ENCODE measurements around the gene UPK1B.

UPK1B gene

DNA sequence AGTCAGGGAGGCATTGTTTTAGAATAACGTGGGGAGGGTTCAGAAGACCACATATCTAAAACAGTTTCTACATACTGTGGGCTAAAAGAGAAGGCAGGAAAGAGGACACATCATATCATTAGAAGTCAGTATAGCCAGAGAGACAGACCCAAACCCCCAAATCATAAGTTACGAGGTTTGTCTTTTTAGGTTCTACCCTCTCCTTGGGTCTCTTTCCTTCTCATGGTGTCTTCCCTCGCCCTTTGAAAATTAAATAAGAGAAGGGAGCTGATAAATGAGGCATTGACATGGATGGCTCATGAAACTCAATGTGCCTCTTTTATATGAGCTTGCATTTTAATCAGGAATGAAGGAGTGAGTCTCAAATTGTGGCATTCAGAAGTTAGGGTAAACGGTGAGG is 3.4 kb downstream of the UPK1B start:
- DNase-seq (ENCODE audit: low read depth): no peak

DNA sequence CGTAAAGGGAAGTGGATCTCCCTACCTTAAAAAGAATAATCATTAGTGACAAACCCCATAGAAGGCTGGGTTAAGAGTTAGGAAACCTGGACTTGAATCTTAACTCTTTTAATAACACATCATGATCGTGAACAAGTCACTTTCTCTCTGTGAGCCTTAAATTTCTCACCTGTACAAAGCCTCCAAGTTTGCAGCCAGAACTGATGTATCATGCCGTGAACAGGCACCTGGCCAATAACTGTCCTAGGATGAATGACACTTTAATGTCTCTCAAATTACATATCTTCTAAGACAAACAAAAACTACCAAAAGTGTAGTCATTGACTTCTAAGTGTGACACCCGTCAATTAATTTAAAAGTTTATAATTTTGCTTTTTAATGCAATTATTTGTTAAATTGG is 3.9 kb downstream of the UPK1B start:
- DNase-seq (ENCODE audit: low read depth): no peak

DNA sequence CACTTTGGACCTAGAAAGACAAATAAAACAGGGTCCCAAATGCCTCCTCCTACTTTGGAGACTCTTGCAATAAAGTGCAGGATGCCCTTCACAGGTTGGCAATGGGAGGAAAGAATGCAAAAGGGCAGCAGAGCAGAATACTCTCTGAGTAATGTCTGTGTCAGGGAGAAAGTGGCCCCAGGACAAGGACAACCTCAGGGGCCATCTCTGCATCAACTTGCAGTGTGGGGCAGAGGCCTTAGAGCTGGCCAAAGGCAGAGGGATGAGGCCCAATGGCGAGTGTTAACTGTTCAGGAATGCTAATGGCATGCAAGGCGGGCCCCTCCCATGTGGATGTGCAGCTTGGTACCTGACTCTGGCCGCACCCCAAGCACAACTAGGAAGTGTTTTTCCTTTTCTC is 8.4 kb downstream of the UPK1B start:
- DNase-seq (ENCODE audit: low read depth): no peak

DNA sequence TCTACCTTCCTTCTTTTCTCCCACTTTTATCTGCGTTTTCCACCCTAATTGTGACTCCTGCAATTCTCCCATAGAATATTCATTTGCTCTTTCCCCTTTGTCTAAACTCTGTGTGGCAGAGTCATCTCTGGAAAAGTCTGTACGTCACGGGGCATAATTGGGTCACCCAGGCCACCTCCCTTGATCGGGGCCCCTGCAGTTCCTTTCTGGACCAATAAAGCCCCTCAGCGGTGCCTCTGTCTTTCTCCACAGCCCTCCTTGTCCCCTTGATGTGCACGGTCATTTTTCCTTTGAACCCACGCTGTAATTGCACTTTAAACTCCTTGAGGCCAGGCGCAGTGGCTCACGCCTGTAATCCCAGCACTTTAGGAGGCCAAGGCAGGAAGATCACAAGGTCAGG is 10.7 kb downstream of the UPK1B start:
- DNase-seq (ENCODE audit: low read depth): no peak

DNA sequence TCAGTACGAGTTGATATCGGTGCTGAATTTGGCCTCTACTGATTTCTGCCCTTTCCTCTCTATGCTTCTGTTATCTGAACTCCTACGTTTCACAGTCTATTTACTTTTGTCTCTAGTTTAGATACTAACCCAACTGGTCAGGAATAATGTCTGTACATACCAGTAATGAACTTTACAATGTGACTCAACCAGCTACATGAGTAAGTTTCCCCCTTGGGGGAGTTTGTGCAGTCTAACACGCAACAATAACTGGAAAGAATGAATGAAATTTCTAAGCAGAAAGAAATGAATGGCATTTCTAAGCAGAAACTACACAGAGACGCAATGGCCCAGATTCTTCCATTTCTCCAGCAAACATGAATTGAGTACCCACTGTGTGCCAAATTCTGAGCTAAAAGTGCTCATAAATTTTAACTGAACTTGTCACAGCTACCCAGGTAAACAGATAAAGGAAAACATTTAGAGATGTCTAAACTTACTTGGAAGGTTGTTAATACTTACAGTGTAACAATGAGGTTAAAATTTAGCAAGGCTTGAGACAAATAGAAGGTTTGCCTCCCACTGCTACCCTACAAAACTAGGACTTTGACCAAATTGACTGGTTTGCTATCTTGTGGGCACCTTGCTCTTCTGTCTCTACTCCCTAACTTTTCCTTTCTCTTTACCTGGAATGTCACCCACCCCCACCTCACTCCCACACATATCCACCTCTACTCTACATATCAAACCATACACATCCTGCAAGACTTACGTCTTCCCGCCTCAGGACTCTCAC is 11.6 kb downstream of the UPK1B start:
- no peak for DNase-seq (ENCODE audit: low read depth)

DNA sequence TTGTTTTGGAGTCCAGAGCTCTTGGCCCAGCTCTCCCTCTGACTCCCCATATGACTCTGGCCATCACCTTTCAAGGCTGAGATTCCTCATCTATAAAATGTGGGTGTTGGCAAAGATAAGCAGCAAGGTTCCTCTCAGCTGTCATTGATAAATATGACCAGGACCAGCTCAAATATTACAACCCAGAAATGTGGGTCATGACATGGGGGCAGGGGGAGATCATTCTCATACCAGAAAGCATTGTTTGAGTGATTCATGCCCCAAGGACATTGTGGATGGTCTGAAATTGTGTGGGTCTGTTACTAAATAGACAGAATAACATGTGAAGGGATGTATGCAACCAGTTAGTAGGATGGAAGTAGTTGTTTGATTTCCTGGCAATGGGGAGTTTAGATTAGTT is 13.9 kb downstream of the UPK1B start:
- DNase-seq (ENCODE audit: low read depth): no peak

DNA sequence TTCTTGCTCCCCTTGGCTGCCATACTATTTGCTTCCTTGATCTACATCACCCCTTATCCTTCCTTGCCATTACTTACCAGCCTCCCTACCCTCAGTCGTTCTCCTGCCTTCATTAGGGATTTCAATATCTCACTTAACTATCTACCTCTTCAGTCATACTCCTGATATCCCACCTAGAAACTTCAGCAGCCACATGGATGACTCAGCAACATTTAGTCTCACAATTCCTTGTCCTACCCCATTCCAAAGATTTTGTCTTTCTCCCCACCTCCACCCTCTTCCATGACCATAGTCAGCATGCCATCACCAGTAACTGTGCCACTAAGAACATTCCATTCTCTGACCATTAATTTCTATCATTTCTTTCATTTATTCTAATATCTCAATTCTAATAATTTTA is 18.4 kb downstream of the UPK1B start:
- DNase-seq (ENCODE audit: low read depth): no peak

DNA sequence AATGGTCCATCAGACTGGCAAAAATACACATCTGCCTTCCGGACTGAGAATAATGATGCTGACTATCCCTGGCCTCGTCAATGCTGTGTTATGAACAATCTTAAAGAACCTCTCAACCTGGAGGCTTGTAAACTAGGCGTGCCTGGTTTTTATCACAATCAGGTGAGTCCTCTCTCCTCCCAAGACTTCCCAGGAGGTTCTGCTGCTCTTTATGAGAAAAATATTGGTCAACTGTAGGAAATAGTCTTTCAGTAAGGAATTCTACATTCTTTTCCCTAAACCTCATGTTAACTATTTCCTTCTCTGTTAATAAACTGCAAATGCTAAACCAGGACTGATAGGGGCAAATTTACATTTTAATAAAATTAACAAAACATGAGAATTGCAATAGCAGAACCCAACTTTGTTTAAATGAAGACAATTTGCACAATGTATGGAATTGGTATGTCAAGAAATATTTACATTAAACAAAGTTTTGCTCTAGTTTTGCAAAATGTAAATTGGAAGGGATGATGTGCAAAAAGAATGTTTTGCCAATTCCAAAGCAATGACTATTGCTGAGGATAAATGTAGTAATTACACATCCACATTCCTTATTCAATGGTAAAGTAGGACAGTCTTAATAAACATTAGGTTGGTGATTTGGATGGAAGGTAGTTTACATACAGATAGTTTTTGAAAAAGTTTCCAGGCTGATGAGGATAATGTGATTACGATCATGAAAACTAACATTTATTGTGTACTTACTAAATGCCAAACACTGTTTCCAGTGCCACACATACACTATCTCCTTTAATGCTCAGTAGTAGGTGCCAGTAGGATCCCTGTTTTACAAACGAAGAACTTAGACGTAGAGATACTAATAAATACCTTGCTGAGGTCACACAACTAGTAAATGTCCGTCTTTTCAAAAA is 21.1 kb downstream of the UPK1B start:
- DNase-seq (ENCODE audit: low read depth): no peak

DNA sequence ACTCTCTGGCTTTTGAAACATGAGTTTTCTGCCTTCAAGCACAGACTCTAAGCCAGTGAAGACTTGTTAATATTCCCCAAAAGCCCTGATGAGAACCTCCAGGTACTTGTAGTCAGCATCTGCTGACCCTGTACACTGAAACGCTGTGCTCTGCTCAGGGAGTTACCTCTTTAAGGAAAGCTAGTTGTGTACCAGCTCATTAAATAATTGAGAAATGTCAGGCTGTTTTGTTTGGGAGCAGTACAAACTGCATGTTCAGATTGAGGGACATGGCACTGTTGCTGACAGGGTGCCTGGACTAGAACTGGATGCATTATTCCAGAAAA is 21.7 kb downstream of the UPK1B start:
- no peak for DNase-seq (ENCODE audit: low read depth)

DNA sequence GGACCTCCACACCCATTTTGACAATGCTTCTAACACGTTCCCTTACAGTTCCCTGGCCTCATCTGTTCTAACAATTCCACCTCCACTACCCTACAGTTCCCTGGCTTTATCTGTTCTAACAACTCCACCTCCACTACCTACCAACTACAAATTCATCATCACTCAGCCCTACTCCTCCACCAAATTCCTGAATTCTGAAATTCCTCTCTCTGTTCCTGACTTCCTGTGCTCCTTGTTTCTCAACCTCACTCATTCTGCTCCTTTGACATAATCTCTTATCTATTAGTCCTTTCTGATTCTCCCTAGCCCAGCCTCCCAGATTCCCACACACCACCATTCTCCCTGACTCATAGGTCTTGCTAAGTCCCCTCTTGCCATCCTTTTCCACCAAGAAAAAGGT is 22.5 kb downstream of the UPK1B start:
- no peak for DNase-seq (ENCODE audit: low read depth)

DNA sequence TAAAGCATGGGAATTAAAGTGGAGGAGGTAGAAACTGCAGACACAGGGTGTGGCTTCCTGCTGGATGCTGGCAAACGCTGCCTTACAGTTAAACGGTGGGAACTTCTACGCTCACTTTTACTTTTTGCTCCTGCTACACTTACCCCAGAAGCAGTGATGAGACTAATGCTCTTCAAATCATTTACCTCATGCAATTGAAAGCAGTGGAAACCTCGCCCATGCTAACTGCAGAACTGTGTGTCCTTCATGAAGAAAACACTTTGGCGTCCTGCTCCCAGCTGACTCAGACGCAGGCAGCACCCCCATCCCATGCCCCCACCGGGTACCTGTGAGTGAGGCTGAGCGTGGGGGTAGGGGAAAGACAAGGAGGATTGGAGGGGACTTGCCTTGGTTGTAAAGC is 31.8 kb downstream of the UPK1B start:
- DNase-seq (ENCODE audit: low read depth): no peak

DNA sequence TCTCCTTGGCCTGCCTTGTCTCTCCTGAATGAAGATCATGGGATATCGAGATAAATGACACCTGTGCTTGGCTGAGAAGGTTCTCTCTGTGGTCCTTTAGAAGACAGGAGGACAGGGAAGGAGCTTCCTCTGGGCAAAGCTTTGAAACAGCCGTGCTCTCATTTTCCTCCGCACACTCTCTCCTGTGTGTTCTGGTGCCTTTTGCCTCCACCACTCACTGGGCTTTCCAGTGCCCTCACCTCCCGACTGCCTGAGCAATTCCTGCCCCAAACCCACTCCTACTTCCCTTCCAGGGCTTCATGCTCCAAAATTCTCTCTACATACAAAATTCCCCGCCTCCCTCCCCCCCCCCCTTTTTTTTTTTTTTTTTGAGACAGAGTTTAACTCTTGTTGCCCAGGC is 32.3 kb downstream of the UPK1B start:
- DNase-seq (ENCODE audit: low read depth): no peak

DNA sequence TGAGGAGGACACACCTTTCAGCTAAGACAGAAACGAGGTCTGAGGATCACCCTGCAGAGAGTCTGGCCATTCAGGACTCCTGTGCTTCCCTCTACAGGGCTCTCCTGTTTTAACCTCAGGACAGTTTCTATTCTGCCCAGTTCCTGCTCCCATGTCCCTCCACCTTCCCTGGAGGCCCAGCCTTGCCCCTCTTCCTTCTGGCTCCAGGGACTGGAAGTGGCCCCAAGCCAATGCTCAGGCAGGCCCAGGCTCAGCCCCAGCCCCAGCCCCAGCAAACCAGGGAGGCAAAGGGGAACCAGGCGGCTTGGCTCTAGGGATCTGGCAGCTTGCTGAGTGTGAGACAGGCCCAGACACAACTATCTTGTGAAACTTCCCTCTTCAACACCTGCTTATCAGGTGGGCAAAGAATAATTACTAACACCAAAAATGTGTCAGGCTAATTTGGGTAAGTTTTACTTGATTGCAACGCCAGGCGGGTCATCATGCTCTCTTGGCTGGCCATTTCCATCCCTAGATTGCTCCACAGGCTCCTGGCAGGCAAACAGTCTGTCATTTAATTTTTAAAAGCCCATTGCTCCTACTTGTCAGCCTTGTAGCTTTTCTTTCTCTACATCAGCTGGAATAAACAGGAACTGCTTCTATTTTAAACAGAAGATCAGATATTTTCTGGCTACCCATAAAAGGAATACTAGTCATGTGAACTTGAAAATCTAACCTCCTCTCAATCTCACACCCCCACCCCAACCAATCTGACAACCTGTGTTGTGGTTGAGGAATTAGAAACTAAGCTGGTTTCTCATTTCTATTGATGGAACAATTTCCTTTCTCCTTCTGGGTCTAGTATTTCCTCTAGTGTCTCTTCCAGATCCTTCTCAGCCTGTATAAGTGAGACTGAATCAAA is 33.5 kb downstream of the UPK1B start:
- DNase-seq (ENCODE audit: low read depth): no peak

DNA sequence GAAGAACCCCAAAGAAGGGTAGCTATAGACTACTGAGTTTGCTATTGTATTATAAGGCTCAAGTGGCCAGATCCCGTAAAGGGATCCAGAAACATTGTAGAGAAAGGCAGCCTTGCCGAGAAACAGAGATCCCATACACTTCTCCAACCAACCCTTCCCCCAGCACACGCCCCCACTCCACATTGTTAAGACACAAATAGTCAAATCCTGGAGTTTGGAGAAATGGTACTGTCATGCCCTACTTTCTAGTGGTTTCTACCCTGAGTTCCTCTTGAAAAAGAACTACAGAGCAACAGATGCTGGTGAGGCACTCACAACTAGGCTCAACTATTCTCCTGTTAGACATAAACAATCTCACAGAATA is 34.1 kb downstream of the UPK1B start:
- DNase-seq (ENCODE audit: low read depth): no peak

DNA sequence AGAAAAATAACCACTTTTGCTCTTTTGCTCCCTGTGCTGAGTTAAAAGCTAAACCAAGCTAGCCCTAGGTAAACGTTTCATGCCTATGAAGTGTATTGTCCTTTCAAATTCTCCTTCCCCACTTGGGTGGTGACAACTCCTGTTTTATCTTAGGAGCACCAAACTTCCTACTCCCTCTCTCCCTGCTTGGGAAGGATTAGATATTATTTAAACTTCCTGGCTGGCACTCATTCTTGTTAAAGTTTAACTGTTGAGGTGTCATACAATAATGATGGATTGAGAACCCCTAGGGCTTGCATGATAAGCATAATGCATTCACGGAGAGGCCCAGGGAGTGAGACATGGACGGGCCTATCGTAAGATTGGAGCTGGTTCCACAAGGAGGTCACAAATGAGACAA is 37.8 kb downstream of the UPK1B start:
- no peak for DNase-seq (ENCODE audit: low read depth)

DNA sequence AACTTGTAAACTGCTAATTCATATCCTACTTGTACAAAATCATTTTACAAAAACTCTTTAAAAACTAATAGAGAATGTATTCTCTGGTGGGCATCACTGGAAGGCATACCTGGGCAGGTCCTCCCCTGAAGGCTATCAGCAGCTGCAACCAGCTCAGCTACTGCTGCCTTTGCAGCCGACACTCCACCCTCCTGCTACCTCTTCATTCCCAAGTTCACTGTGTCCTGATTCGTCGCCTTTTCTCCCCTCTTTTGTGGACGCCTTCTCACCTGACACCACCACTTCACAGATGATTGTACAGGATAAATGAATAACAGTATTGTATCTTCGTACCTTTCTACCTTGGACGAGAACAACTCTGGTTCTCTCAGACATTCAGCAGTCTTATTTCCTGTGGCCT is 38.4 kb downstream of the UPK1B start:
- DNase-seq (ENCODE audit: low read depth): no peak

DNA sequence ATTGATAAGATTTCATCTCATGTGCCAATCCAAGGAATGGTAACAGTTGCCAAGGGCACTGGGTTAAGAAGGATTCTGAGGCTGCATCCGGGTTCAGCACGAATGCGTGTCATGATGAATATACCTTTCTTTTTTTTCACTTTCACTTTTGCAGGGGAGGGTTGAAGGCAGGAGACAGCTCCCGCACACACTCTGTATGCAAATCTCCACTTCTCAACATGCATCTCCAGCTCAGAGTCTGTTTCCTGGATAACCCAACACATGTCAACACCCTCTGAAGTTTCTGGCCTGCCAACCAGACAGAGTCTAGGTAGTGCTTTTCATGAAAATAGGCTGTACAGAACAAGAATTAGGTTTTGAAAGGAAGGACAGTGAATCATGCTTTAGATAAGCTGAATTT is 45.7 kb downstream of the UPK1B start:
- DNase-seq (ENCODE audit: low read depth): no peak

DNA sequence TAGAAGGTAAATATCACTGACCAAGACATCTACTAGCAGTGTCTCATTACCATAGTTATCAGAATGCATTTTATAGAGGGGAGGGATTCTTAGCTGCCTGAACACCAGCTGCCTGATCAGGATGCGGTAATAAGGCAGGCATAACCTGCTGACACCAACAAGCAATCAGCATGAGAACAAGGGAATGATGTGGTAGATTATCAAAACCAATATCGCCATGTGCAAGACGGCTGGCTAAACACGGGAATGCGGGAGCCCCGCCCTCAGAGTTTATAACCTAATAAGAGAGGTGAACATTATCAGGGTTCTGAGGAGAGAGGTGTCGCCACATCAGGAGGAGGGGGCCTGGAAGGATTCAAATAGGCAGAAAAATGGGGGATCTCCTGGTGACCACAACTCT is 46.8 kb downstream of the UPK1B start:
- DNase-seq (ENCODE audit: low read depth): no peak

DNA sequence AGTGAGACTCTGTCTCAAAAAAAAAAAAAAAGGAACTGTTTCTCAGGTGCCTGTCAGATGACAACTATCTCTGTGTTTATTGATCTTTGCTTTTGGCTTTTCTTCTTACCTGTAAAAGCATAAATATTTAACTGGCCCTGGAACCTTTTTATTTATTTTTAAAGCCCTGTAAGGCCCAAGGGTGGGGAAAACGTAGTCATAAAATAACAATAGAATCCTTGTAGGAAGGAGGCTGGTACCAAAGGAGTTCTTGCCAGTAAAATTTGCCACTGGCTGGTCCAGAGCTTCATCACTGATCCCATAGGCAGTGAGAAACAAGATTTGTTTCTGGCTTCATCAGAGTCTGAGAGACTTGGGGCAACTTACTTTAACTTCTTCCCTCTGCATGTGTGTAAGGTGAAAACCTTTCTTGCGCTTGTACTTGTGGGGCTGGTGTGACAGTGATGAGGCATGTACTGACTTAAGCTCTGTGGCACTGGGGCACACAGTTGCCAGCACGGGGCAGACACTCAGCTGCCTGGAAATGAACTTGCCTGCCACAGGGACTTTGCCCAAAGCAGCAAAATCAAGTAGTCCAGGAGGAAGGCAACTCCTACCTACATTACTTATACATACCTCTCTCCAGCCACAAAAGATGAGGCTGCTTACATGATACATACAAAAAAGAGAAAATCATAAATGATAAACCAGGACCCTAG is 47.7 kb downstream of the UPK1B start:
- DNase-seq (ENCODE audit: low read depth): no peak

DNA sequence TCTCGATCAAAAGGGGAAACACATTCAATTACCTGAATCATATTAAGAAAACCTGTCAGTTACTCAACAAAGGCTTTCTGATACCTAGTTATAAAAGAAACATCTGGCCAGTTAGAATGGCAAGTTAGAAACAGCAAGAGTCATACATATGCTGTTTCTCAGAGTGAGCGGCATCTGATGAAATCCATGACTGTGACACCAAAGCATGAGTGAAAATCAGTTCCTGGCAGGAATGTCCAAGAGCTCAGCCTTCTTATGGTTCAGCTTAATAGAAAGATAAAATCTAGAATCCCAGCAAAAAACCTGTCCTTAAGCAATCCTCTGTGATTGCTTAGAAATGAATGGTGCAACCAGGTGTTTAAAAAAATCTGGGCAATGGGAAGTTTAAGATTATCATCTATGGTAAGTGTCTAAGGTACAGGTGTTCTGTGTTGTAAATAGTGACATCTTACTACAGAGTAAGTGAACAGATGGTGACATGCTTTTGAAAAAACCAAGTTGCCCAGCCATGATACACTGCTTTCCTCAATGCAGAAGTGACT is 48.5 kb downstream of the UPK1B start:
- DNase-seq (ENCODE audit: low read depth): no peak

DNA sequence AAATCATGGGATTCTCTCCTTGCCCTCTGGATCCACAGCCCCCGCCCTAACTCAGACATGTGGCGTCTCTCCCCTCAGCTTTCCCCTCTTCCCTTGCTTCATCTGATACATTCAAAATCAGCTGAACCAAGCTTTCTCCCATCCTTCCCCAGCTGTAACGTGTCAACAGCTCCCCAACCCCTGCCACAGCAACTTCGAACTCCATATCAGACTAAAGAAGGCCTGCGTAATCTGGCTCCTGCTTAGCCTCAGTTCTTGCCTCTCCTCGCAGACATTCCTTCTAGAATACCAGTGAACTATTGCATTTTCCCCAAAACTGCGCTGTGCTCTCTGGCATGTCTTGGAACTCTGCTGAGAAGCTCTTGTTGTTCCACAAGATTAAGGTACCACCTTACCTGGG is 49.0 kb downstream of the UPK1B start:
- DNase-seq (ENCODE audit: low read depth): no peak

DNA sequence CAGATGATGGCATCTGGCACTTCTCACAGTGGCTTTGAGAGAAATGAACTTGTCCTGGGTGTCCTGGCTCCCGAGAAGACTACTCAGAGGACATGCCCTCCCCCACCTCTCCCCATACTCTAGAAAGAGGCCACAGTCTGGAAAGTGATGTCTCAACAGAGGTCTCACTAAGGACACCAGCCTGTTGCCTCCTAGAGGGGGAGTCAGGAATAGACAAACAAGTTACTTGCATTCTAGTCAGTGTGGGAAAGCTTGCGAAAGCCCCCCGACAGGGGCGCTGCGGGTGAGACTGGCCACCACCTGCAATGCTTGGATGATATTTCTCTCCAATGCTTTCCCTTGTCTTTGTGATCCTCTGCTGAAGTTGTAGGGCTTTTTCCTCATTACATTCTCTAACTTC is 50.1 kb downstream of the UPK1B start:
- no peak for DNase-seq (ENCODE audit: low read depth)
